H1 (cell line): Measurements from ENCODE around the gene GALNT9. TPM values are rescaled to one million over a fixed set of nuclear protein-coding genes. Genes with fewer than 3 reads are reported as not detected.

ENCODE experiments used
- BACH1 ChIP-seq: IDR thresholded peaks from 2 replicates; pipeline ENCODE4 v1.6.1; 2012; ENCODE audit warnings: low read length, improper control_type of control experiment
- BCL11A ChIP-seq, 2 experiments: IDR thresholded peaks; one replicate each; pipeline ENCODE4 v1.6.1; 2011; ENCODE audit warnings: low read depth in 2 of 2, low read length in 2 of 2, mild to moderate bottlenecking in 2 of 2
- BRCA1 ChIP-seq: IDR thresholded peaks from 2 replicates; pipeline ENCODE4 v1.6.1; 2012; ENCODE audit warnings: low read depth, low read length, improper control_type of control experiment
- CEBPB ChIP-seq: IDR thresholded peaks from 2 replicates; pipeline ENCODE4 v1.6.1; 2012; ENCODE audit warnings: low read depth, low read length
- EGR1 ChIP-seq: IDR thresholded peaks from 2 replicates; pipeline ENCODE4 v1.6.1; 2011; ENCODE audit warnings: low read depth, low read length, borderline replicate concordance
- MAFK ChIP-seq: IDR thresholded peaks from 2 replicates; pipeline ENCODE4 v1.6.1; 2012; ENCODE audit warnings: low read depth, mild to moderate bottlenecking, improper control_type of control experiment, low read length
- POLR2AphosphoS5 ChIP-seq: IDR thresholded peaks from 2 replicates; pipeline ENCODE4 v1.6.1; 2011; ENCODE audit warnings: low read depth, low read length
- RAD21 ChIP-seq, 2 experiments: IDR thresholded peaks in 1 of 2; conservative IDR thresholded peaks in 1 of 2; 2 replicates each; pipeline ENCODE4 v1.6.1; 2011; ENCODE audit warnings: low read depth in 2 of 2, low read length in 2 of 2, improper control_type of control experiment in 1 of 2, inconsistent platforms in 1 of 2, mild to moderate bottlenecking in 1 of 2, moderate library complexity in 1 of 2
- RFX5 ChIP-seq: IDR thresholded peaks from 2 replicates; pipeline ENCODE4 v1.6.1; 2011; ENCODE audit warnings: low read depth, low read length, improper control_type of control experiment, borderline replicate concordance
- RNF2 ChIP-seq: fragments of 200-900, 300-1000 bp; sonication (generic); IDR thresholded peaks from 2 replicates; pipeline ENCODE4 v1.7.1; 2016; ENCODE audit warnings: borderline replicate concordance, low read depth, mild to moderate bottlenecking, antibody characterized with exemption, low read length; ENCODE audit not compliant: poor library complexity, severe bottlenecking; ENCODE audit errors: missing control alignments
- SIRT6 ChIP-seq: IDR thresholded peaks from one replicate; pipeline ENCODE4 v1.7.1; 2012; ENCODE audit warnings: low read length, inconsistent platforms
- SP1 ChIP-seq: IDR thresholded peaks from 2 replicates; pipeline ENCODE4 v1.6.1; 2011; ENCODE audit warnings: low read depth, low read length
- SUZ12 ChIP-seq: fragments of 200-600 bp; sonication (generic); IDR thresholded peaks from 2 replicates; pipeline ENCODE4 v1.6.1; 2012; ENCODE audit warnings: mild to moderate bottlenecking, inconsistent platforms, low read length, moderate library complexity, mixed read lengths
- TAF7 ChIP-seq: optimal IDR thresholded peaks from 2 replicates; pipeline ENCODE3; 2011; ENCODE audit warnings: low read depth, mild to moderate bottlenecking, inconsistent platforms, low read length, moderate library complexity, borderline replicate concordance
- TEAD4 ChIP-seq: IDR thresholded peaks from 2 replicates; pipeline ENCODE4 v1.6.1; 2012; ENCODE audit warnings: low read depth, low read length, inconsistent platforms, mixed read lengths
- polyA plus RNA-seq, 7 experiments: library from polyadenylated mRNA; depleted of rRNA in 3 of 7; stranded (reverse) in 5 of 7; unstranded in 2 of 7; fragments of >200 nt in 5 of 7; fragments of 200-250 nt in 2 of 7; gene quantifications; 1 replicate in 5 of 7; 2 replicates in 1 of 7; 4 replicates in 1 of 7; pipeline versions ENCODE4 v1.2.1 to v1.2.3, GENCODE V29; 2011 to 2013; ENCODE audit warnings: missing spikeins in 2 of 7, mixed read lengths in 2 of 7
- total RNA-seq: library from RNA; stranded (reverse); fragmentation: NEBNext Ultra II Directional; extraction: Animal tissue kit (Norgen Biotek cat#: 25700); gene quantifications from 2 replicates; pipeline ENCODE4 v1.2.1, GENCODE V29; 2021
- TF ChIP-seq, protein P1 (sequence below), 3 experiments: IDR thresholded peaks; 1 replicate in 2 of 3; 2 replicates in 1 of 3; pipeline versions ENCODE4 v1.5.1 to v1.6.1; 2011; ENCODE audit warnings: low read length in 3 of 3, mild to moderate bottlenecking in 3 of 3, inconsistent platforms in 2 of 3, low read depth in 1 of 3, moderate library complexity in 1 of 3; ENCODE audit not compliant: insufficient read depth in 1 of 3; ENCODE audit errors: control extremely low read depth in 1 of 3
- TF ChIP-seq, protein P2 (sequence below): IDR thresholded peaks from 2 replicates; pipeline ENCODE4 v1.6.1; 2012; ENCODE audit warnings: inconsistent platforms

Gene GALNT9
- total and polyA plus RNA-seq, 2 of the 8 experiments (the other 6 are each of a cell fraction or from before 2014, with no cell fraction given) = 2.0 to 3.6 TPM

DNA sequence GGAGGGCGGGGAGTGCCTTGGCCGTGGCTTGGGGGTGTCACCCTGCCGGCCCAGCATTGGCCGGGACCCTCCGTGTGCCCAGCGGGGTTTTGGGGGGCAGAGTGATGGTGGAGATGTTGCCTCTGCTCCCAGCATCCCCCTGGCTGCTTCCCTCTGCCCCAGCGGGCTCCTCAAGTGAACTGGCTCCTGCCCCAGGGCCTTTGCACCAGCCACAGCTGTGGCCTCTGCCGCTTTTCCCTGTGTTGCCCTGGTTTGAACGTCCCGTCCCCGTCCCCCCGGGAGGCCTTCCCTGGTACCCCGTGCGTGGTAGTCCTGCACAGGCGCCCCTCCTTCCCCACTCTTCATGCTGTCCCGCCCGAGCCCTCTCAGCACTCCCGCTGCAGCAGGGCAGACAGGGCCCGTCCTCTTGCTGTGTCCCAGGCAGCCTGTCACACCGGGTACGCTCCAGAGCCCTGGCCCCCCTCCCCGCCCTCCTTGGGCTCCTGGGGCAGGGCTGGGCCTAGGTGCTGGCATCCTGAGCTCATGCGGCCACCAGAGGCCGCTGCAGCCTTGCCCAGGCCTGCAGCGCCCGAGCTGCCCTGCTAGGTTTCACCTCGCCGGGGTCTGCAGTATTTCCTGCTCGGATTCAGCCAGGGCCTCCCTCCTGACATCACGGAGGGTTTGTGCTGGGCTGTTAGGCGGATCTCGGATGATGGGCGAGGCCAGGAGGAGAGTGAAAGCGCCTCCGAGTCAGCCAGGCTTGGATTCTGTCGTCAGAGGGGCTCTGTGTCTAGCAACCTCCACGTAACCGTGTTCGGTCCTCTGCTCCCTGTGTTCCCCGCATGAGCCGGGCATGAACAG lies 175.7 kb downstream of the GALNT9 start (continued):
- TF ChIP-seq, protein P1, sequence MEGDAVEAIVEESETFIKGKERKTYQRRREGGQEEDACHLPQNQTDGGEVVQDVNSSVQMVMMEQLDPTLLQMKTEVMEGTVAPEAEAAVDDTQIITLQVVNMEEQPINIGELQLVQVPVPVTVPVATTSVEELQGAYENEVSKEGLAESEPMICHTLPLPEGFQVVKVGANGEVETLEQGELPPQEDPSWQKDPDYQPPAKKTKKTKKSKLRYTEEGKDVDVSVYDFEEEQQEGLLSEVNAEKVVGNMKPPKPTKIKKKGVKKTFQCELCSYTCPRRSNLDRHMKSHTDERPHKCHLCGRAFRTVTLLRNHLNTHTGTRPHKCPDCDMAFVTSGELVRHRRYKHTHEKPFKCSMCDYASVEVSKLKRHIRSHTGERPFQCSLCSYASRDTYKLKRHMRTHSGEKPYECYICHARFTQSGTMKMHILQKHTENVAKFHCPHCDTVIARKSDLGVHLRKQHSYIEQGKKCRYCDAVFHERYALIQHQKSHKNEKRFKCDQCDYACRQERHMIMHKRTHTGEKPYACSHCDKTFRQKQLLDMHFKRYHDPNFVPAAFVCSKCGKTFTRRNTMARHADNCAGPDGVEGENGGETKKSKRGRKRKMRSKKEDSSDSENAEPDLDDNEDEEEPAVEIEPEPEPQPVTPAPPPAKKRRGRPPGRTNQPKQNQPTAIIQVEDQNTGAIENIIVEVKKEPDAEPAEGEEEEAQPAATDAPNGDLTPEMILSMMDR (IDR thresholded peaks at IDR 0.05; ENCODE audit: control extremely low read depth in 1 of 3, insufficient read depth in 1 of 3, low read depth in 1 of 3, low read length in 3 of 3) = peak in 2 of 3 experiments; percentile 96 to 98; a peak in 3 of 4 replicates
- TF ChIP-seq SIRT6 (no peak), TEAD4 (no peak), BACH1 (no peak), TAF7 (no peak), SP1 (no peak), SUZ12 (no peak; the same call in 1 of the 2 replicates), BCL11A (IDR thresholded peaks at IDR 0.05; ENCODE audit: low read depth in 2 of 2, low read length in 2 of 2) (no peak), BRCA1 (no peak), RAD21 (IDR thresholded peaks at IDR 0.05 in 1 of 2, conservative IDR thresholded peaks at IDR 0.05 in 1 of 2; ENCODE audit: low read depth in 2 of 2, low read length in 2 of 2) (peak; percentile 96 to 100), CEBPB (no peak; the same call in 1 of the 2 replicates), MAFK (no peak), EGR1 (no peak), RFX5 (no peak), RNF2 (no peak), POLR2AphosphoS5 (no peak)
- TF ChIP-seq, protein P2, sequence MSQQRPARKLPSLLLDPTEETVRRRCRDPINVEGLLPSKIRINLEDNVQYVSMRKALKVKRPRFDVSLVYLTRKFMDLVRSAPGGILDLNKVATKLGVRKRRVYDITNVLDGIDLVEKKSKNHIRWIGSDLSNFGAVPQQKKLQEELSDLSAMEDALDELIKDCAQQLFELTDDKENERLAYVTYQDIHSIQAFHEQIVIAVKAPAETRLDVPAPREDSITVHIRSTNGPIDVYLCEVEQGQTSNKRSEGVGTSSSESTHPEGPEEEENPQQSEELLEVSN = no peak
